K562 treated with DMSO at 1 percent for 24 hours (cell line): ENCODE data around the gene SLC15A2. TPM values are rescaled to one million over a fixed set of nuclear protein-coding genes. Genes with fewer than 3 reads are reported as not detected.

Experiments
- total RNA-seq: library from RNA; unstranded; fragments of 300-600 nt; gene quantifications from 2 replicates; pipeline ENCODE4 v1.2.3, GENCODE V29; 2022; ENCODE audit warnings: low read depth; ENCODE audit not compliant: insufficient read depth

SLC15A2 gene
- 0.53 and 0.54 TPM in 2 replicates for total RNA-seq

GRCh38 chr3:121894301-121894990 lies at the start of gene SLC15A2:
TSS of gene SLC15A2 (plus strand) at chr3:121894401. CDS start at chr3:121894477, 76 bp downstream.

Other genes with a start within 250 kb of the SLC15A2 start
- gene HCLS1, start 233.5 kb upstream of the SLC15A2 start, total RNA-seq: 56.0 and 57.4 TPM in 2 replicates
- 7.9 and 11.3 TPM in 2 replicates for gene GOLGB1, start 144.7 kb upstream of the SLC15A2 start, total RNA-seq
- gene IQCB1, start 59.3 kb upstream of the SLC15A2 start, total RNA-seq: 17.3 and 17.8 TPM in 2 replicates
- gene EAF2, start 59.2 kb upstream of the SLC15A2 start, total RNA-seq: 7.9 and 8.5 TPM in 2 replicates
- gene ILDR1, start 127.8 kb downstream of the SLC15A2 start, total RNA-seq: not detected in 2 replicates
- gene CD86, start 161.0 kb downstream of the SLC15A2 start, total RNA-seq: not detected in 2 replicates